Stimulated activated CD4-positive, alpha-beta T cell treated with anti-CD3 and anti-CD28 coated beads, Interleukin-12 subunit alpha, Interleukin-12 subunit beta, amount 100 ng/mL, for 24 hours (primary cell): ENCODE results near the gene GYG2.

ENCODE experiments used
- DNase-seq, 2 experiments: peaks; one replicate each; pipeline ENCODE4 v3.0.0-alpha.2; 2020; ENCODE audit warnings: low read depth in 2 of 2

The GYG2 gene

GRCh38 chrX:2812161-2812907 is 16.4 kb upstream of the GYG2 start:
- DNase-seq = peak; percentile 4 to 8

- no peak for DNase-seq
These were observed 11.7 kb upstream of the GYG2 start for GRCh38 chrX:2817036-2817435.

- DNase-seq = no peak
These were observed 9.2 kb upstream of the GYG2 start for GRCh38 chrX:2819345-2820135.

GRCh38 chrX:2820136-2820771 is 8.5 kb upstream of the GYG2 start:
- no peak for DNase-seq

- no peak for DNase-seq
These were observed 4.8 kb upstream of the GYG2 start for GRCh38 chrX:2823795-2824386.

GRCh38 chrX:2824886-2825285 is 3.8 kb upstream of the GYG2 start:
- no peak for DNase-seq

GRCh38 chrX:2828959-2829411 is 255 bp downstream of the GYG2 start:
- DNase-seq = no peak

- DNase-seq = no peak
These were observed 928 bp downstream of the GYG2 start for GRCh38 chrX:2829469-2830246.

GRCh38 chrX:2831471-2832228 is 2.9 kb downstream of the GYG2 start:
- DNase-seq = no peak

- DNase-seq = no peak
These were observed 9.2 kb downstream of the GYG2 start for GRCh38 chrX:2837961-2838360.

GRCh38 chrX:2840961-2841360 is 12.2 kb downstream of the GYG2 start:
- DNase-seq = no peak

- no peak for DNase-seq
These were observed 12.8 kb downstream of the GYG2 start for GRCh38 chrX:2841537-2841936.

- DNase-seq = no peak
These were observed 18.3 kb downstream of the GYG2 start for GRCh38 chrX:2846992-2847391.

GRCh38 chrX:2848871-2849301 is 20.2 kb downstream of the GYG2 start:
- DNase-seq = no peak

- DNase-seq = no peak
These were observed 26.2 kb downstream of the GYG2 start for GRCh38 chrX:2854918-2855317.

GRCh38 chrX:2855761-2856160 is 27.0 kb downstream of the GYG2 start:
- DNase-seq = no peak

- DNase-seq = no peak
These were observed 28.8 kb downstream of the GYG2 start for GRCh38 chrX:2857566-2857965.

- DNase-seq = no peak
These were observed 30.6 kb downstream of the GYG2 start for GRCh38 chrX:2859197-2859797.

GRCh38 chrX:2862404-2862803 is 33.7 kb downstream of the GYG2 start:
- DNase-seq = no peak

GRCh38 chrX:2863646-2864045 is 34.9 kb downstream of the GYG2 start:
- no peak for DNase-seq
